HK-2 (cell line): ENCODE data around the gene SCRG1.
A peak's percentile ranks its signal among the peaks of the same experiment; 100 is the strongest.

Experiments used
- DNase-seq: peaks from one replicate; pipeline ENCODE4 v3.0.0-alpha.2; 2018; ENCODE audit not compliant: unreplicated experiment

SCRG1 gene

GRCh38 chr4:173398779-173399415 lies at the start of gene SCRG1:
TSS of gene SCRG1 (minus strand) at chr4:173399116. CDS start at chr4:173391414, 7,702 bp downstream.
- DNase-seq, result no peak

GRCh38 chr4:173448103-173448502 lies 49.2 kb upstream of the SCRG1 start:
- DNase-seq, result no peak

GRCh38 chr4:173446416-173446815 lies 47.5 kb upstream of the SCRG1 start:
- DNase-seq, result no peak

GRCh38 chr4:173443121-173443520 lies 44.2 kb upstream of the SCRG1 start:
- DNase-seq, result no peak

GRCh38 chr4:173442223-173442932 lies 43.5 kb upstream of the SCRG1 start:
- no peak for DNase-seq

- DNase-seq, result no peak
Observed at GRCh38 chr4:173440888-173441287, 42.0 kb upstream of the SCRG1 start.

GRCh38 chr4:173436771-173437265 lies 37.9 kb upstream of the SCRG1 start:
- DNase-seq, result no peak

GRCh38 chr4:173436149-173436579 lies 37.2 kb upstream of the SCRG1 start:
- DNase-seq, result no peak

GRCh38 chr4:173434231-173434630 lies 35.3 kb upstream of the SCRG1 start:
- no peak for DNase-seq

- no peak for DNase-seq
Observed at GRCh38 chr4:173433447-173433846, 34.5 kb upstream of the SCRG1 start.

GRCh38 chr4:173432430-173432829 lies 33.5 kb upstream of the SCRG1 start:
- no peak for DNase-seq

GRCh38 chr4:173426064-173426463 lies 27.1 kb upstream of the SCRG1 start:
- no peak for DNase-seq

- DNase-seq, result peak; percentile 14
Observed at GRCh38 chr4:173424899-173425805, 26.2 kb upstream of the SCRG1 start.

- no peak for DNase-seq
Observed at GRCh38 chr4:173420801-173421200, 21.9 kb upstream of the SCRG1 start.

- DNase-seq, result no peak
Observed at GRCh38 chr4:173420324-173420752, 21.4 kb upstream of the SCRG1 start.

GRCh38 chr4:173418639-173419038 lies 19.7 kb upstream of the SCRG1 start:
- DNase-seq, result no peak

- DNase-seq, result no peak
Observed at GRCh38 chr4:173417833-173418232, 18.9 kb upstream of the SCRG1 start.

GRCh38 chr4:173415885-173416653 lies 17.2 kb upstream of the SCRG1 start:
- DNase-seq, result no peak

- no peak for DNase-seq
Observed at GRCh38 chr4:173415092-173415491, 16.2 kb upstream of the SCRG1 start.

GRCh38 chr4:173414456-173414855 lies 15.5 kb upstream of the SCRG1 start:
- DNase-seq, result no peak

- no peak for DNase-seq
Observed at GRCh38 chr4:173413036-173413435, 14.1 kb upstream of the SCRG1 start.
